H9 (cell line): ENCODE results near the gene RALGAPA1. TPM values are rescaled to one million over a fixed set of nuclear protein-coding genes. Genes with fewer than 3 reads are reported as not detected.

Experiments used
- DNase-seq: peaks from one replicate; pipeline ENCODE4 v3.0.0-alpha.2; 2017
- H2AFZ ChIP-seq: one replicate; pipeline ENCODE4 v1.6.1; 2013; ENCODE audit warnings: mild to moderate bottlenecking, low read length, control low read depth, moderate library complexity
- H2AK5ac ChIP-seq: 2 replicates; pipeline ENCODE4 v1.6.1; 2013; ENCODE audit warnings: low read length, control low read depth, mixed read lengths; ENCODE audit not compliant: insufficient read length
- H2BK120ac ChIP-seq: one replicate; pipeline ENCODE4 v1.6.1; 2013; ENCODE audit warnings: low read depth, mild to moderate bottlenecking, low read length, control low read depth, inconsistent platforms; ENCODE audit not compliant: poor library complexity, severe bottlenecking
- H2BK12ac ChIP-seq: 2 replicates; pipeline ENCODE4 v1.6.1; 2013; ENCODE audit warnings: low read length, control low read depth, mixed read lengths, low read depth; ENCODE audit not compliant: insufficient read length
- H2BK15ac ChIP-seq: 2 replicates; pipeline ENCODE4 v1.6.1; 2013; ENCODE audit warnings: low read depth, low read length, control low read depth
- H2BK20ac ChIP-seq: one replicate; pipeline ENCODE4 v1.6.1; 2013; ENCODE audit warnings: low read depth, mild to moderate bottlenecking, low read length, control low read depth, inconsistent platforms; ENCODE audit not compliant: poor library complexity, severe bottlenecking
- H2BK5ac ChIP-seq: 2 replicates; pipeline ENCODE4 v1.6.1; 2013; ENCODE audit warnings: low read length, control low read depth, mixed read lengths; ENCODE audit not compliant: insufficient read length
- H3K14ac ChIP-seq: 2 replicates; pipeline ENCODE4 v1.6.1; 2013; ENCODE audit warnings: low read length, control low read depth; ENCODE audit not compliant: insufficient read depth
- H3K18ac ChIP-seq: 2 replicates; pipeline ENCODE4 v1.6.1; 2013; ENCODE audit warnings: low read depth, mild to moderate bottlenecking, mixed read lengths, low read length, control low read depth; ENCODE audit not compliant: insufficient read length
- H3K23ac ChIP-seq: 2 replicates; pipeline ENCODE4 v1.6.1; 2013; ENCODE audit warnings: low read length, control low read depth, mixed read lengths, low read depth; ENCODE audit not compliant: insufficient read length
- H3K23me2 ChIP-seq: 2 replicates; pipeline ENCODE4 v1.6.1; 2013; ENCODE audit warnings: low read depth, mild to moderate bottlenecking, mixed read lengths, low read length, control low read depth; ENCODE audit not compliant: insufficient read length, poor library complexity, severe bottlenecking
- H3K27ac ChIP-seq: 2 replicates; pipeline ENCODE4 v1.5.1; 2013; ENCODE audit warnings: low read length, control low read depth, mixed read lengths, low read depth; ENCODE audit not compliant: insufficient read length
- H3K27me3 ChIP-seq: 2 replicates; pipeline ENCODE4 v1.6.1; 2013; ENCODE audit warnings: low read length, control low read depth, inconsistent platforms; ENCODE audit not compliant: insufficient read depth
- H3K4ac ChIP-seq: 2 replicates; pipeline ENCODE4 v1.6.1; 2013; ENCODE audit warnings: low read depth, mild to moderate bottlenecking, control low read depth, inconsistent platforms, low read length, moderate library complexity
- H3K4me1 ChIP-seq: 2 replicates; pipeline ENCODE4 v1.6.1; 2013; ENCODE audit warnings: low read length, control low read depth, inconsistent platforms; ENCODE audit not compliant: insufficient read depth
- H3K4me2 ChIP-seq: 2 replicates; pipeline ENCODE4 v1.6.1; 2013; ENCODE audit warnings: low read length, control low read depth, mixed read lengths; ENCODE audit not compliant: insufficient read length, insufficient read depth
- H3K56ac ChIP-seq: 2 replicates; pipeline ENCODE4 v1.6.1; 2013; ENCODE audit warnings: low read depth, mild to moderate bottlenecking, mixed read lengths, low read length, control low read depth; ENCODE audit not compliant: insufficient read length
- H3K79me1 ChIP-seq: 2 replicates; pipeline ENCODE4 v1.6.1; 2013; ENCODE audit warnings: low read depth, mild to moderate bottlenecking, moderate library complexity, low read length, control low read depth, inconsistent platforms; ENCODE audit not compliant: insufficient read depth, poor library complexity, severe bottlenecking
- H3K79me2 ChIP-seq: 2 replicates; pipeline ENCODE4 v1.6.1; 2013; ENCODE audit warnings: low read length, control low read depth, inconsistent platforms; ENCODE audit not compliant: insufficient read depth
- H3K9ac ChIP-seq: 2 replicates; pipeline ENCODE4 v1.6.1; 2013; ENCODE audit warnings: low read length, control low read depth, mixed read lengths; ENCODE audit not compliant: insufficient read length; ENCODE audit errors: extremely low read depth
- H3K9me3 ChIP-seq: one replicate; pipeline ENCODE4 v1.6.1; 2013; ENCODE audit warnings: low read depth, low read length, inconsistent platforms; ENCODE audit not compliant: control insufficient read depth
- H3T11ph ChIP-seq: one replicate; pipeline ENCODE4 v1.6.1; 2013; ENCODE audit warnings: mild to moderate bottlenecking, low read length, control low read depth, inconsistent platforms
- H4K20me1 ChIP-seq: one replicate; pipeline ENCODE4 v1.6.1; 2013; ENCODE audit not compliant: control insufficient read depth, insufficient read length, insufficient read depth
- H4K5ac ChIP-seq: 2 replicates; pipeline ENCODE4 v1.6.1; 2013; ENCODE audit warnings: low read depth, mild to moderate bottlenecking, mixed read lengths, low read length, control low read depth; ENCODE audit not compliant: insufficient read length
- H4K8ac ChIP-seq: replicated peaks from 2 replicates; pipeline ENCODE4 v1.6.1; 2013; ENCODE audit warnings: low read length, control low read depth, mixed read lengths, low read depth; ENCODE audit not compliant: insufficient read length
- H4K91ac ChIP-seq: 2 replicates; pipeline ENCODE4 v1.6.1; 2013; ENCODE audit warnings: low read depth, mild to moderate bottlenecking, moderate library complexity, mixed read lengths, low read length, control low read depth; ENCODE audit not compliant: insufficient read length
- H3K27ac Mint-ChIP-seq, 3 experiments: 2 replicates in 2 of 3; 3 replicates in 1 of 3; pipeline ENCODE4 v1.8.0; 2020 to 2021; ENCODE audit warnings: mixed read lengths in 3 of 3, mild to moderate bottlenecking in 1 of 3, moderate library complexity in 1 of 3
- H3K27me3 Mint-ChIP-seq: 2 replicates; pipeline ENCODE4 v1.8.0; 2021; ENCODE audit warnings: low read depth, mild to moderate bottlenecking, moderate library complexity, mixed read lengths
- H3K36me3 Mint-ChIP-seq, 3 experiments: 2 replicates in 2 of 3; 3 replicates in 1 of 3; pipeline ENCODE4 v1.8.0; 2020 to 2021; ENCODE audit warnings: low read depth in 3 of 3, mixed read lengths in 3 of 3; ENCODE audit not compliant: insufficient read depth in 1 of 3
- H3K4me1 Mint-ChIP-seq, 2 experiments: 2 replicates each; pipeline ENCODE4 v1.8.0; 2020; ENCODE audit warnings: mixed read lengths in 2 of 2
- H3K4me3 Mint-ChIP-seq, 2 experiments: 2 replicates in 1 of 2; 3 replicates in 1 of 2; pipeline ENCODE4 v1.8.0; 2020 to 2021; ENCODE audit warnings: mild to moderate bottlenecking in 2 of 2, mixed read lengths in 2 of 2, moderate library complexity in 1 of 2
- H3K9me3 Mint-ChIP-seq, 2 experiments: 2 replicates in 1 of 2; 3 replicates in 1 of 2; pipeline ENCODE4 v1.8.0; 2020; ENCODE audit warnings: mild to moderate bottlenecking in 2 of 2, mixed read lengths in 2 of 2, moderate library complexity in 1 of 2
- CTCF ChIP-seq: fragments of 200-600 bp; sonication (generic); conservative IDR thresholded peaks from 3 replicates; pipeline ENCODE4 v1.8.0; 2021; ENCODE audit warnings: antibody characterized with exemption, mild to moderate bottlenecking
- total RNA-seq: library from RNA; stranded (reverse); gene quantifications from 2 replicates; pipeline ENCODE4 v1.2.1, GENCODE V29; 2021

The RALGAPA1 gene
- total RNA-seq, 1 experiment from 2014 or later, result 29.8 TPM

GRCh38 chr14:35578639-35579038, 230.5 kb downstream of the RALGAPA1 start:
- Histone ChIP-seq H3K27me3 (no peaks in the 10 kb centered on the region), H2BK15ac (no peak overlapping the region), H3K9me3 (no peaks in the 10 kb centered on the region), H3K4me2 (no peak overlapping the region), H2BK20ac (no peak overlapping the region), H2AFZ (no peak overlapping the region), H3K18ac (no peak overlapping the region), H4K8ac (no peak overlapping the region), H3K14ac (no peak overlapping the region), H4K91ac (no peak overlapping the region), H2BK5ac (no peak overlapping the region), H3K27ac (no peak overlapping the region), H2BK120ac (no peak overlapping the region), H3K4me1 (no peaks in the 10 kb centered on the region), H3K56ac (no peak overlapping the region), H3K23ac (no peak overlapping the region), H4K20me1 (no peaks in the 10 kb centered on the region), H3K23me2 (no peaks in the 10 kb centered on the region), H3K79me1 (no peaks in the 10 kb centered on the region), H2BK12ac (no peak overlapping the region), H3K79me2 (no peaks in the 10 kb centered on the region), H3T11ph (no peak overlapping the region), H3K4ac (no peak overlapping the region), H2AK5ac (no peak overlapping the region), H4K5ac (no peak overlapping the region), H3K9ac (no peak overlapping the region)
- no peak overlapping the region for H3K27ac Mint-ChIP-seq
- H3K4me3 Mint-ChIP-seq, result no peak overlapping the region
- no peaks in the 10 kb centered on the region for H3K4me1 Mint-ChIP-seq
- H3K36me3 Mint-ChIP-seq, result no peaks in the 10 kb centered on the region; a peak in 1 of 7 replicates
- no peaks in the 10 kb centered on the region; a peak in 1 of 5 replicates for H3K9me3 Mint-ChIP-seq
- no peak for TF ChIP-seq CTCF
- DNase-seq, result no peak
- H3K27me3 Mint-ChIP-seq, result no peaks in the 10 kb centered on the region
